PC-9 (cell line): ENCODE data around the gene DDR2.

ENCODE experiments used
- CTCF ChIP-seq: fragments of 200-600 bp; sonication (generic); conservative IDR thresholded peaks from 2 replicates; pipeline ENCODE4 v1.6.1; 2017; ENCODE audit warnings: mixed run types, antibody characterized with exemption, mild to moderate bottlenecking, moderate library complexity
- EZH2 ChIP-seq: fragments of 200-600 bp; sonication (generic); IDR thresholded peaks from 2 replicates; pipeline ENCODE4 v1.8.0; 2017; ENCODE audit warnings: antibody characterized with exemption, low read depth

- TF ChIP-seq CTCF, result no peak
- TF ChIP-seq EZH2, result no peak
Observed at GRCh38 chr1:162724583-162725120, 92.4 kb downstream of the DDR2 start.
